Glutamatergic neuron (in vitro differentiated cells): Measurements from ENCODE around the gene FLVCR1. TPM values are rescaled to one million over a fixed set of nuclear protein-coding genes. Genes with fewer than 3 reads are reported as not detected.
"Not testable (repeated sequence)": the region's sequence is repeated elsewhere in the genome, so short reads cannot be mapped to it uniquely, and the experiment has no call there.

Source experiments
- DNase-seq: peaks from one replicate; pipeline ENCODE4 v3.0.0; 2022
- H3K27ac Mint-ChIP-seq: one replicate; pipeline ENCODE4 v1.8.0; 2020; ENCODE audit warnings: mild to moderate bottlenecking, mixed read lengths, inconsistent platforms; ENCODE audit not compliant: unreplicated experiment
- H3K27me3 Mint-ChIP-seq: one replicate; pipeline ENCODE4 v1.8.0; 2020; ENCODE audit warnings: mild to moderate bottlenecking, moderate library complexity, mixed read lengths, inconsistent platforms; ENCODE audit not compliant: unreplicated experiment
- H3K36me3 Mint-ChIP-seq: one replicate; pipeline ENCODE4 v1.8.0; 2020; ENCODE audit warnings: mild to moderate bottlenecking, mixed read lengths, inconsistent platforms; ENCODE audit not compliant: unreplicated experiment
- H3K4me1 Mint-ChIP-seq: one replicate; pipeline ENCODE4 v1.8.0; 2020; ENCODE audit warnings: mild to moderate bottlenecking, low read depth, mixed read lengths, inconsistent platforms; ENCODE audit not compliant: unreplicated experiment
- H3K4me3 Mint-ChIP-seq: one replicate; pipeline ENCODE4 v1.8.0; 2020; ENCODE audit warnings: mild to moderate bottlenecking, mixed read lengths, inconsistent platforms; ENCODE audit not compliant: unreplicated experiment
- H3K9me3 Mint-ChIP-seq: one replicate; pipeline ENCODE4 v1.8.0; 2020; ENCODE audit warnings: mild to moderate bottlenecking, moderate library complexity, mixed read lengths, inconsistent platforms; ENCODE audit not compliant: unreplicated experiment
- CTCF ChIP-seq: fragments of 200-600 bp; sonication (generic); IDR thresholded peaks from one replicate; pipeline ENCODE4 v1.5.0; 2021; ENCODE audit not compliant: partially characterized antibody, unreplicated experiment
- total RNA-seq: library from RNA; stranded (reverse); fragmentation: NEBNext Ultra II Directional; extraction: Animal tissue kit (Norgen Biotek cat#: 25700); gene quantifications from one replicate; pipeline ENCODE4 v1.2.1, GENCODE V29; 2021; ENCODE audit not compliant: unreplicated experiment

Gene FLVCR1
- total RNA-seq, 1 donor from 2014 or later, result 33.4 TPM

DNA sequence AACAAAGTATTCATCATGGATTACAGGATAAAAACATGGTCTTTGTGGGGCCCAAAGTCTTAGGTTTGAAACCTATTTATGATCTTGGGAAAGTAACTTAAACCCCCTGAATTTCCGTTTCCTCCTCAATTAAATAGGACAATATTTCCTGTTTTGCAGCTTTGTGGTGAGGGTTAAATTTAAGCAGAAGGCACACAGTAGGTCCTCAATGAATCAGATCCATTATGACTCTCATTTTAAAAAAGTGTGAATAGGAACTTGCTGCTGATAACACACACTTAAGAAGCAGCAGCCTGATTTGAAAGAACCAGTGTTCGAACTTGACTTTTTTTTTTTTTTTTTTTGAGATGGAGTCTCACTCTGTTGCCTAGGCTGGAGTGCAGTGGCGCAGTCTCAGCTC is 50.9 kb downstream of the FLVCR1 start:
- H3K9me3 Mint-ChIP-seq, result peaks cover 1% of the 10 kb centered on the region
- DNase-seq, result no peak
- no peak overlapping the region for H3K27ac Mint-ChIP-seq
- H3K4me1 Mint-ChIP-seq, result no peaks in the 10 kb centered on the region
- H3K36me3 Mint-ChIP-seq, result peaks cover 9% of the 10 kb centered on the region
- no peaks in the 10 kb centered on the region for H3K27me3 Mint-ChIP-seq
- TF ChIP-seq CTCF, result no peak
- H3K4me3 Mint-ChIP-seq, result no peak overlapping the region

DNA sequence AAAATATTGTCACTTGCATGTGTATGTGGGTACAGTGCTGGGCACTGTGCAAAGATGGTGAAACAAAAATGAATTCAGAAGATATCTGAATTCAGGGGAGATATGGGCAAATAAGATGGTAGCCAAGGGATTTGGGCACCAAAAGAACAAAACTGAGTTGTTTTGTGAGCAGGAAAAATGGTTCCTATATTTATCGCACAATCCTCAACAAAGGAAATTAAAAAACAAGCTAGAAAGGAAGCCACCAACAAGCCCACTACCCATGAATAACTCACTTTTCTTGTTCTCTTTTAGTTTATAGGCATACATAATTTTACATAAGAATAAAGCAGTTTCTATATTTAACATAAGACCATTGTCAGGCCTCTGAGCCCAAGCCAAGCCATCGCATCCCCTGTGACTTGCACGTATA is 51.6 kb downstream of the FLVCR1 start:
- DNase-seq, result no peak
- H3K27me3 Mint-ChIP-seq, result peaks cover 2% of the 10 kb centered on the region
- no peak overlapping the region for H3K27ac Mint-ChIP-seq
- peaks cover 1% of the 10 kb centered on the region for H3K9me3 Mint-ChIP-seq
- H3K36me3 Mint-ChIP-seq, result peaks cover 3% of the 10 kb centered on the region
- H3K4me3 Mint-ChIP-seq, result no peak overlapping the region
- H3K4me1 Mint-ChIP-seq, result peaks cover 4% of the 10 kb centered on the region
- no peak for TF ChIP-seq CTCF

- H3K27me3 Mint-ChIP-seq, result not testable (repeated sequence)
These were observed 52.1 kb downstream of the FLVCR1 start for GRCh38 chr1:212910213-212910612.

DNA sequence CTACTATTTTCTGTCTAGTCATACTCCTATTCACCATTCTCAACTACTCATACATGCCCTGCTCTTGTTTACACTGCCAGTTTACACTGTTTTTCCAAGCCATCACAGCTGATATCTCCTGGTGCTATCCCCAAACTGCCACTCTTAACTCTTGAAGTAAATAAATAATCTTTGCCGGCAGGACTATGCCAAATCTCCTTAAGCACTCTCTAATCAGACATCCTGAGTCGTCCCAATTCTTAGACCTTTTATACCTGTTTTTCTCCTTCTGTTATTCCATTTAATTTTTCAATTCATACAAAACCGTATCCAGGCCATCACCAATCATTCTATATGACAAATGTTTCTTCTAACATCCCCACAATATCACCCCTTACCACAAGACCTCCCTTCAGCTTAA is 55.6 kb downstream of the FLVCR1 start:
- peaks cover 28% of the 10 kb centered on the region for H3K4me1 Mint-ChIP-seq
- not testable (repeated sequence) for H3K9me3 Mint-ChIP-seq, H3K27ac Mint-ChIP-seq, DNase-seq, H3K27me3 Mint-ChIP-seq, H3K4me3 Mint-ChIP-seq, H3K36me3 Mint-ChIP-seq

More at GRCh38 chr1:212910213-212910612, 52.1 kb downstream of the FLVCR1 start:
- not testable (repeated sequence) for H3K4me1 Mint-ChIP-seq, DNase-seq, H3K36me3 Mint-ChIP-seq, H3K4me3 Mint-ChIP-seq, H3K9me3 Mint-ChIP-seq, H3K27ac Mint-ChIP-seq

- not testable (repeated sequence) for H3K27ac Mint-ChIP-seq, H3K36me3 Mint-ChIP-seq, H3K27me3 Mint-ChIP-seq, H3K9me3 Mint-ChIP-seq, H3K4me3 Mint-ChIP-seq, DNase-seq
- H3K4me1 Mint-ChIP-seq, result peaks cover 32% of the 10 kb centered on the region
These were observed 56.0 kb downstream of the FLVCR1 start for GRCh38 chr1:212914110-212914509.

- peaks cover 8% of the 10 kb centered on the region for H3K27me3 Mint-ChIP-seq
- DNase-seq, result peak; percentile 70
- peak overlapping the region; percentile 91 for H3K27ac Mint-ChIP-seq
- H3K4me3 Mint-ChIP-seq, result peak overlapping the region; percentile 76
- H3K36me3 Mint-ChIP-seq, result no peaks in the 10 kb centered on the region
- peaks cover 37% of the 10 kb centered on the region for H3K4me1 Mint-ChIP-seq
- H3K9me3 Mint-ChIP-seq, result peaks cover 9% of the 10 kb centered on the region
- no peak for TF ChIP-seq CTCF
These were observed 56.7 kb downstream of the FLVCR1 start for GRCh38 chr1:212914789-212915188.
